HCT116 (cell line): ENCODE measurements around the gene SLCO1A2. TPM values are rescaled to one million over a fixed set of nuclear protein-coding genes. Genes with fewer than 3 reads are reported as not detected.

ENCODE experiments used
- ATAC-seq: fragments of 200-7000 bp; cut with Tn5 transposase; 2 replicates; pipeline ENCODE4 v1.9.1; 2020; ENCODE audit warnings: mild to moderate bottlenecking, moderate library complexity
- BruUV-seq: library from RNA; stranded (reverse); fragments of 400-500 nt; replicated peaks from 2 replicates; lab custom pipeline; 2021; lab: Mats Ljungman, UMichigan
- CTCF ChIA-PET: fragments of 300-600 bp; sonication (Branson Sonifier 250); formaldehyde crosslinking; loops from one replicate; lab custom pipeline; 2021; ENCODE audit warnings: antibody characterized with exemption; lab: Charles Lee
- POLR2A ChIA-PET: fragments of 300-600, 350-600 bp; sonication (Branson Sonifier 250); formaldehyde crosslinking; loops from one replicate; lab custom pipeline; 2021; ENCODE audit warnings: antibody characterized with exemption; lab: Charles Lee
- RAD21 ChIA-PET, 2 experiments: fragments of 300-600 bp; sonication (Branson Sonifier 250); formaldehyde crosslinking; loops; one replicate each; lab custom pipeline; 2023; ENCODE audit warnings: low total read pairs in 2 of 2; ENCODE audit not compliant: uncharacterized antibody in 2 of 2, unreplicated experiment in 2 of 2, low non-redundant PET in 1 of 2; lab: Charles Lee
- DNase-seq: peaks from one replicate; pipeline ENCODE4 v3.0.0-alpha.2; 2010; ENCODE audit warnings: low read depth, low spot score
- H2AFZ ChIP-seq: fragments of 200-600 bp; shearing (Covaris generic), sonication (generic); 2 replicates; pipeline ENCODE4 v1.6.1; 2017; ENCODE audit warnings: low read depth, mixed run types, mixed read lengths, antibody characterized with exemption, low read length; ENCODE audit not compliant: poor library complexity, severe bottlenecking
- H3K27ac ChIP-seq: 2 replicates; pipeline ENCODE4 v1.5.1; 2012; ENCODE audit warnings: low read depth, low read length
- H3K27me3 ChIP-seq: fragments of 200-600 bp; sonication (generic); 2 replicates; pipeline ENCODE4 v1.6.1; 2016; ENCODE audit warnings: mixed run types, low read length, mixed read lengths; ENCODE audit not compliant: insufficient read depth
- H3K36me3 ChIP-seq, 2 experiments: fragments of 200-500 bp in 1 of 2; fragments of 200-600 bp in 1 of 2; sonication (Bioruptor generic) in 1 of 2; sonication (generic) in 1 of 2; 2 replicates each; pipeline versions ENCODE4 v1.5.1 to v1.6.1; 2014 to 2016; ENCODE audit warnings: low read length in 2 of 2, inconsistent platforms in 1 of 2, mixed read lengths in 1 of 2, mixed run types in 1 of 2; ENCODE audit not compliant: insufficient read depth in 2 of 2, control insufficient read depth in 1 of 2
- H3K4me1 ChIP-seq, 2 experiments: fragments of 200-600 bp in 1 of 2; sonication (generic) in 1 of 2; 2 replicates each; pipeline versions ENCODE4 v1.5.1 to v1.6.1; 2012 to 2017; ENCODE audit warnings: low read length in 2 of 2, inconsistent platforms in 1 of 2, mild to moderate bottlenecking in 1 of 2, mixed read lengths in 1 of 2, mixed run types in 1 of 2, moderate library complexity in 1 of 2; ENCODE audit not compliant: insufficient read depth in 2 of 2, control insufficient read depth in 1 of 2
- H3K4me2 ChIP-seq: fragments of 200-600 bp; sonication (generic); 2 replicates; pipeline ENCODE4 v1.6.1; 2017; ENCODE audit warnings: mixed run types, low read length, mixed read lengths
- H3K4me3 ChIP-seq, 2 experiments: fragments of 200-600 bp in 1 of 2; sonication (generic) in 1 of 2; replicated peaks in 1 of 2; 2 replicates each; pipeline ENCODE4 v1.5.1; 2011 to 2016; ENCODE audit warnings: low read length in 2 of 2, control low read depth in 1 of 2, low read depth in 1 of 2, mild to moderate bottlenecking in 1 of 2, mixed read lengths in 1 of 2, mixed run types in 1 of 2
- H3K79me2 ChIP-seq: fragments of 200-600 bp; sonication (generic); 2 replicates; pipeline ENCODE4 v1.6.1; 2017; ENCODE audit warnings: mild to moderate bottlenecking, mixed run types, low read length, moderate library complexity, mixed read lengths; ENCODE audit not compliant: insufficient read depth
- H3K9ac ChIP-seq: fragments of 200-600 bp; sonication (generic); 2 replicates; pipeline ENCODE4 v1.6.1; 2016; ENCODE audit warnings: low read length, mixed read lengths
- H3K9me2 ChIP-seq: fragments of 200-600 bp; sonication (generic), shearing (Covaris generic); 2 replicates; pipeline ENCODE4 v1.6.1; 2017; ENCODE audit warnings: mixed run types, mild to moderate bottlenecking, moderate library complexity; ENCODE audit not compliant: insufficient read depth
- H3K9me3 ChIP-seq, 2 experiments: fragments of 200-500 bp in 1 of 2; fragments of 200-600 bp in 1 of 2; sonication (Bioruptor generic) in 1 of 2; sonication (generic) in 1 of 2; 2 replicates each; pipeline ENCODE4 v1.6.1; 2014 to 2017; ENCODE audit warnings: low read length in 2 of 2, mixed read lengths in 2 of 2, inconsistent platforms in 1 of 2, low read depth in 1 of 2, mild to moderate bottlenecking in 1 of 2, mixed run types in 1 of 2, moderate library complexity in 1 of 2; ENCODE audit not compliant: control insufficient read depth in 1 of 2, insufficient read depth in 1 of 2
- H4K20me1 ChIP-seq: fragments of 200-600 bp; sonication (generic), shearing (Covaris generic); 2 replicates; pipeline ENCODE4 v1.6.1; 2017; ENCODE audit warnings: mixed run types, mild to moderate bottlenecking, moderate library complexity; ENCODE audit not compliant: insufficient read depth
- CBX3 ChIP-seq: IDR thresholded peaks from 2 replicates; pipeline ENCODE4 v1.6.1; 2012; ENCODE audit warnings: low read depth
- CEBPB ChIP-seq: IDR thresholded peaks from 2 replicates; pipeline ENCODE4 v1.6.1; 2012; ENCODE audit warnings: low read depth
- CTCF ChIP-seq, 3 experiments: fragments of 200-600 bp in 1 of 3; sonication (generic) in 1 of 3; IDR thresholded peaks in 2 of 3; conservative IDR thresholded peaks in 1 of 3; 2 replicates each; pipeline ENCODE4 v1.5.1; 2012 to 2017; ENCODE audit warnings: low read depth in 2 of 3, low read length in 2 of 3, antibody characterized with exemption in 1 of 3, borderline replicate concordance in 1 of 3, control low read depth in 1 of 3, mild to moderate bottlenecking in 1 of 3, mixed read lengths in 1 of 3, mixed run types in 1 of 3, moderate library complexity in 1 of 3; ENCODE audit not compliant: insufficient read depth in 1 of 3
- EGR1 ChIP-seq: IDR thresholded peaks from 2 replicates; pipeline ENCODE4 v1.6.1; 2012; ENCODE audit warnings: low read depth
- ELF1 ChIP-seq: IDR thresholded peaks from 2 replicates; pipeline ENCODE4 v1.6.1; 2012; ENCODE audit warnings: low read depth, borderline replicate concordance
- EZH2 ChIP-seq: fragments of 200-600 bp; sonication (generic); IDR thresholded peaks from 2 replicates; pipeline ENCODE4 v1.6.1; 2017; ENCODE audit warnings: antibody characterized with exemption, mixed run types
- EZH2phosphoT487 ChIP-seq: fragments of 200-600 bp; IDR thresholded peaks from 2 replicates; pipeline ENCODE4 v1.6.1; 2018; ENCODE audit warnings: antibody characterized with exemption, borderline replicate concordance
- FOSL1 ChIP-seq: IDR thresholded peaks from 2 replicates; pipeline ENCODE4 v1.6.1; 2012; ENCODE audit warnings: low read depth
- POLR2A ChIP-seq: IDR thresholded peaks from 2 replicates; pipeline ENCODE4 v1.7.0; 2011; ENCODE audit warnings: borderline replicate concordance; ENCODE audit not compliant: insufficient read depth, insufficient read length; ENCODE audit errors: extremely low read depth
- RAD21 ChIP-seq: IDR thresholded peaks from 2 replicates; pipeline ENCODE4 v1.6.1; 2012; ENCODE audit warnings: low read depth, mild to moderate bottlenecking
- SIN3A ChIP-seq: IDR thresholded peaks from 2 replicates; pipeline ENCODE4 v1.6.1; 2012; ENCODE audit warnings: low read depth
- SP1 ChIP-seq: IDR thresholded peaks from 2 replicates; pipeline ENCODE4 v1.6.1; 2012; ENCODE audit warnings: low read depth
- SRF ChIP-seq: IDR thresholded peaks from 2 replicates; pipeline ENCODE4 v1.6.1; 2012; ENCODE audit warnings: low read depth
- TCF7L2 ChIP-seq: IDR thresholded peaks from 2 replicates; pipeline ENCODE4 v1.7.0; 2011; ENCODE audit warnings: borderline replicate concordance, inconsistent platforms; ENCODE audit not compliant: insufficient read depth, insufficient read length; ENCODE audit errors: extremely low read depth
- YY1 ChIP-seq: IDR thresholded peaks from 2 replicates; pipeline ENCODE4 v1.6.1; 2011; ENCODE audit warnings: low read length, low read depth, moderate library complexity, mild to moderate bottlenecking; ENCODE audit not compliant: insufficient replicate concordance; ENCODE audit errors: extremely low read depth
- ZFX ChIP-seq: fragments of 450-650 bp; IDR thresholded peaks from 2 replicates; pipeline ENCODE4 v1.6.1; 2017
- ZNF274 ChIP-seq: fragments of 200-500 bp; sonication (Bioruptor generic); IDR thresholded peaks from 2 replicates; pipeline ENCODE4 v1.6.1; 2014; ENCODE audit warnings: mild to moderate bottlenecking, low read depth, low read length, inconsistent platforms
- intact Hi-C: fragments of 100-400 bp; cut with micrococcal nuclease; formaldehyde crosslinking; loops from 2 replicates; pipeline ENCODE4 v1.10.0; 2022
- total RNA-seq: library from RNA; stranded (reverse); gene quantifications from one replicate; pipeline ENCODE4 v1.2.1, GENCODE V29; 2021; ENCODE audit not compliant: unreplicated experiment

Gene SLCO1A2
- total RNA-seq, 1 experiment from 2014 or later, result 0.49 TPM

- no peaks in the 10 kb centered on the region for H3K27me3 ChIP-seq
- no TSS peak for BruUV-seq
- no peaks in the 10 kb centered on the region for H3K79me2 ChIP-seq
- intact Hi-C loops, result no loop called here
- no peak overlapping the region for H2AFZ ChIP-seq
- no peaks in the 10 kb centered on the region for H3K4me1 ChIP-seq
- H3K9me2 ChIP-seq, result no peaks in the 10 kb centered on the region
- POLR2A ChIA-PET, result no interaction called here
- H3K27ac ChIP-seq, result no peak overlapping the region
- TF ChIP-seq TCF7L2 (no peak), FOSL1 (no peak), YY1 (no peak), SIN3A (no peak), SRF (no peak), CTCF (IDR thresholded peaks at IDR 0.05 in 2 of 3, conservative IDR thresholded peaks at IDR 0.05 in 1 of 3; ENCODE audit: borderline replicate concordance in 1 of 3, insufficient read depth in 1 of 3, low read depth in 2 of 3, low read length in 2 of 3) (no peak), EZH2phosphoT487 (no peak), CBX3 (no peak), POLR2A (no peak), RAD21 (no peak), CEBPB (no peak), ELF1 (no peak), EGR1 (no peak), ZNF274 (no peak), EZH2 (no peak), SP1 (no peak), ZFX (no peak)
- H3K36me3 ChIP-seq, result no peaks in the 10 kb centered on the region
- ATAC-seq, result no peak
- RAD21 ChIA-PET, result no interaction called here
- H3K4me2 ChIP-seq, result no peak overlapping the region
- no peaks in the 10 kb centered on the region for H3K9me3 ChIP-seq
- no peak for DNase-seq
- H4K20me1 ChIP-seq, result no peaks in the 10 kb centered on the region
- no peak overlapping the region for H3K9ac ChIP-seq
- no peak overlapping the region for H3K4me3 ChIP-seq
- CTCF ChIA-PET, result interaction anchor here (0.7 kb wide), 1 partner anchor 20 kb away, joined by 3 read pairs; no protein-coding TSS in a partner anchor
Measured at GRCh38 chr12:21276826-21277225, 57.9 kb downstream of the SLCO1A2 start.
